Iris pigment epithelial cell (primary cell): ENCODE results near the gene LRRC45.

ENCODE experiments used
- DNase-seq: peaks from one replicate; pipeline ENCODE4 v3.0.0-alpha.2; 2011; ENCODE audit warnings: low read depth

LRRC45 gene

GRCh38 chr17:82063424-82064415, 40.6 kb downstream of the LRRC45 start:
- DNase-seq = no peak

- DNase-seq = no peak
Measured at GRCh38 chr17:82064433-82065192, 41.5 kb downstream of the LRRC45 start.

- peak; percentile 50 for DNase-seq
Measured at GRCh38 chr17:82065193-82065637, 42.1 kb downstream of the LRRC45 start.

GRCh38 chr17:82065638-82066303, 42.7 kb downstream of the LRRC45 start, which contains the start of gene DUS1L:
DUS1L (minus strand) TSS chr17:82065804; CDS start chr17:82065059, 745 bp downstream.
- DNase-seq = peak; percentile 46

GRCh38 chr17:82070611-82071010, 47.5 kb downstream of the LRRC45 start:
- DNase-seq = no peak

GRCh38 chr17:82072827-82073226, 49.7 kb downstream of the LRRC45 start:
- DNase-seq = no peak

- no peak for DNase-seq
Measured at GRCh38 chr17:82073446-82073845, 50.3 kb downstream of the LRRC45 start.

GRCh38 chr17:82076018-82076784, 53.1 kb downstream of the LRRC45 start:
- no peak for DNase-seq

GRCh38 chr17:82076785-82077591, 53.9 kb downstream of the LRRC45 start:
- DNase-seq = no peak

- DNase-seq = no peak
Measured at GRCh38 chr17:82077617-82078358, 54.7 kb downstream of the LRRC45 start.

- DNase-seq = no peak
Measured at GRCh38 chr17:82078433-82078832, 55.3 kb downstream of the LRRC45 start.

GRCh38 chr17:82079001-82079677, 56.0 kb downstream of the LRRC45 start:
- no peak for DNase-seq

GRCh38 chr17:82080048-82080788, 57.1 kb downstream of the LRRC45 start:
- no peak for DNase-seq
